GM18508 (cell line): ENCODE data around the gene PJA1.

Experiments used
- ATAC-seq: cut with Tn5 transposase; IDR thresholded peaks from one replicate; pipeline ENCODE4 v1.9.1; 2021; ENCODE audit warnings: moderate number of reproducible peaks; ENCODE audit not compliant: insufficient read depth, unreplicated experiment

Gene PJA1

DNA sequence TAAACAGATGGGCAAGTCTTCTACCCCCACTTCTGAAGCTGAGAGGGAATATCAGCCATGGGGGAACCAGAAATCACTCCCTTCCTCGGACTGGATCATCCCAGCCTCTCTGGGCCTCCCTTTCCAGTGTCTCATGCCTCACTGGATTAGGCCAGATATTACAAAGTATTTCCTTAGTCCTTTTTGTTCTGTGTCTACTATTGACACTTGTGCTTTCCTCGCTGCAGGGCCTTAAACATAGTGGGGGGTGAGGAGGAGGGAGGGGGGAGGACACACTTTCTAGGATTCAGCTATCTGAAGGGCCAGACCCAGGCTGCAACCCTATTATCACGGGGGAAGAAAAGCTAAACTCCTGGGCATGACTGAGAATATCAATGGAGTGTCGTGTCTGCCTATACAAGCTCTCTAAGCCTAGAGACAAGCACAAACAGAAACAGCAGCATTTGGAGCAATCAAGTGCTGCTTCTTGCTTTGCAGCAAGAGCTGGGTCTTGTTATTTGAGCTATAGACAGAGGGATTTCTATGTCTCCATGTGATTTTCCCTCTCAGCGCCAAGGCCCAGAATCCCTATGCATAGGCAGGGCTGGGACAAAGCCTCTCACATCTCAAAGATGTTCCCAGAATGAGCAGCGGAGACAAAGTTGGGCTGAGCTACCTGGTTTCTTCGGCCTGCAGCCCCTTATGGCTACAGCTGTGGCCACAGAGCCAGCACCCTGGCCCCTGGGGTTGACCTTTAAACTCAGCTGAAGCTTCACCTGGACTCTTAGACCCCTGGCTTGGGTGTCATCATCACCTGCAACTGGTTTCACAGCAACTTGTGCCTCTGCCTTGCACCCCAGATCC lies 20.2 kb downstream of the PJA1 start:
- ATAC-seq, result no peak

GRCh38 chrX:69143530-69143929 lies 21.7 kb downstream of the PJA1 start:
- no peak for ATAC-seq

DNA sequence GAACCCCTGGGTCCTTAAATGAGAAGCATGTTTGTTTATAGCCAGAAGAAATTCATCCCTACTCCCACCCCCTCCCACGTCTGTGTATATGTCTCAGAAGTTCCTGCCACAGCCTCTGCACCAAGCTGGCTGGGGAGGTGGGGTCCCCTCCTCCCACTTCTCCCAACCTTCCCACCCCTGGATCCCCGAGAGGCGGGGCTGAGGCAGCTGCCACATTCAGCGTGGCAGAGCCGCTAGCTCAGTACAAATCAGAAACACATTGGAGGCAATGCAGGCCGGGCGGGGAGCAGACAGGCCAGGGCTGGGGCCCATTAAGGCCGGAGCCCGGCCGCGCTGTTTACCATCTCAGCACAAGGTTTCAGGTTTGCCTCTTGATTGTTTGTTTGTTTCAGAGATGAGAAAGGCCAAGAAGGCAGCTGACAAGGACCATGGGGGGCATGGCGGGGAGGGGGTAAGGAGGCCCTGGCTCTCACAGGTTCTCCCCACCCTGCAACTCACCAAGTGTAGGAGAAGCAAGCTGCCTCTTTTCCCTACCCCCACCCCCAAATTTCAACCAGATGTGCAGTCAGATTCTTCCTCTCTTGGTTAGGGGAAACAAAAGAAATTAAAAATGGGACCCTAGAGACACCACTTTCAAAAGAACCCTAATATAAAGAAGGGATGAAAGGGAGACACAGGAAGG lies 22.3 kb downstream of the PJA1 start:
- ATAC-seq, result no peak

DNA sequence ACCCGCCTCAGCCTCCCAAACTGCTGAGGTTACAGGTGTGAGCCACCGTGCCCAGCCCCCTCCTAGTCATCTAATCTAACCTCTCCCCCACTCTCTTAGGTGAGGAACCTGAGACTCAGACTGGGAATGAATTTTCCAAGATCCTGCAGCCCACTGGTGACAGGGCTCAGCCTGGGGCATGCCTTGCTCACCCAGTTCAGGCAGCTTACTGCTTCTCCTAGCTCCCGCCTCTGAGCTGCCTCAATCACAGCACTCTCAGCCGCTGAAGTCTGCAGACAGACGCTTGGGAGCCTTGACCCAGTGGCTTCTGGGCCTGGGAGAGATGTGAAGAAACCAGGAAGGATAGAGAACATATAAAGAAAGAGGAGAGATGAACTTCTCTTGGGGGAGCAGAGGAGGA lies 24.4 kb downstream of the PJA1 start:
- no peak for ATAC-seq

DNA sequence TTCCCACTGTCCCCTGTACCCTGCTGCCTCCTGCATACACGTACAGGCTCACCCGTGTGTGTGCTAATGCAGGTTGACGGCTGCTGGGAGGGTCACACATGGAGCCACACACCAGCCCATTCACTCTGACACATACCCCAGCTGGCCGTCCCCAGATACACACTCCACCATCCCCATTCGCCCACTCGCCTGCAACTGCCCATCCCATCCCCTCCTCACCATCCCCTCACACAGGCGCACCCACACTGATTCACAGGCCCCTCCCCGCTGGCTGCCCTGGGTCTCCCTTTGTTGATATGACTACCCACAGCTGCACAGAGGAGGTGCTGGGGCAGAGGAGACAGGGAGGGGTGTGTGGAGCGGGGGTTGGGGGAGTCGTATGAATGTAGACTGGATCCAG lies 25.7 kb downstream of the PJA1 start:
- no peak for ATAC-seq

GRCh38 chrX:69138512-69138911 lies 26.7 kb downstream of the PJA1 start:
- ATAC-seq, result no peak

DNA sequence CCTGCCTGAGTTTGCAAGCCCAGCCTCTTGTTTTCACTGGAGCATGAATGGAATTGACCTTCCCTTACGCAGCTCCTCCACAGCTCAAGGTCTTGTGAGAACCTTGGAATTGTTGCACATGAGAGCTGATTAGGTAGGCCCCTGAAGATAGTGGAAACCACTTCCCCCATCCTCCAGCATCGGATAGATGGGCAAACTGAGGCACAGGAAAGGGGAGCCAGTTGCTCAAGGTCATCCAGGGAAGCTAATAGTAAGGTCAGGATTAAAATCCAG lies 27.2 kb downstream of the PJA1 start:
- no peak for ATAC-seq

DNA sequence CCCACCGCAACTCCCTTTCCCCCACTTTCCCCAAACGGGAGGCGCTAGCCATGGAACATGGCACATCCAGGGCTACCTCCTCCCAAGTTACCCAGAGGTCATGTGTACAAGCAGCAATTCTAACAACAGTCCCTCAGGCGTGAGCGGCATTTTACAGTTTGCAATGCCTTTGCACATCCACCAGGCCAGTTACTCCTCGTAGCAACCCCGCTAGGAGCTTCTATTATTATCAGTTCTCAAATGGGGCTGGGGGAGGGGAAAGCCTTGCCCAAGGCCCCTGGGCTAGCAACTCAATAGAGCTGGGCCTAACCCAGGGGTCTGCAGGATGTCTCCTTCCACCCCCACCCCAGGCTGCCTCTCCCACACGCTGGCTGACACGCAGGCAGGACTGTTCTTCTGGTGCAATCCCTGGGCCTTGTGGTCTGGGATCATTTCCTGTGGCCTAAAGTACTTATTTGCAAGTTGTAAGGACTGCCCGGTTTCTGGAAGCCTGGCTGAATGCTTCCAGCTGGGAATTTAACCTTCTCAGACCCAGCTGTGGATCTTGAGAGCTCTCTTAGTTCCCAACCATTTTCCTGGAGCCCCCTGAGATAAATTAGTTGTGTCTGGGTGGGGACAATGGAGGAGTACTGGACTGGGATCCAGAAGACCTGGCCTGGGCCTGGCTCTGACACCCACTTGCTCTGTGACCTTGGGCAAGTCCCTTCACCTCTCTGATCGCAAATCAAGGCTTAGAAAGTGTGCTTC lies 27.7 kb downstream of the PJA1 start:
- no peak for ATAC-seq

DNA sequence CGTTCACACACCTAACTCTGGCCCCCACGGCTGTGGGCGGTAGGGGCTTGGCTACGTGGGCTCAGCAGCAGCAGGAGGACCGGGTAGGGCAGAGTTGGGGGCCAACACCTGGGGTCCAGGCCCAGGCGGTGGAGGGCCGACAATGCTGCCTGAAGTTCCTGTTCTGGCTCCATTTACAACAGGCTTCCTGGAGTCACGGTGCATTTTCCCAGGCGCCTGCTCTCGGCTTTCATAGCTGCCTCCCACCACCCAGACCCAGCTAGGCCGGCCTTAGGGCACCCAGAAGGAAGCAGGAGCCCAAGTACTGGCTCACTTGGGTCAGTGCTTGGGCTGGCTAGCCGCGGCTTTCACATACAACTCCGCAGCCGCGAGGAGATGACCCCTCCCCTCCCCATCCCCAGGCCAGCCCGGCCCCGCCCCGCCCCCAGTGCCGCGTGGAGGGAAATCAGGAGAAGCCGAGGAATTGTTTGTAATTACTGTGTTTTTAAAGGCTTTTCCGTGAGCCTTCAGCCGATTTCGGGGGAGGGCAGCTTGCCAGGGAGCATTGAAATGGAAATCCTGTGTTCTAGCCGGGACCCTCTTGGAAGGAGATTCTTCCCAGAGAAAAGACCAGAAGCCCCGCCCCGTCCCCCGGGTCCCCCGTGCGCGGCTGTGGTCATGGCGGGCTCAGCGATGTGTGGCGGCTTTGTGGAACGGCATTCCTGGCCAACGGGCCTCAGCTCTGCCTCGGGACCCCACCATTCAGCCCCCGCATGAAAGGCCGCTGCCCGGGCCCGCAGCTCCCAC lies 28.5 kb downstream of the PJA1 start:
- no peak for ATAC-seq

DNA sequence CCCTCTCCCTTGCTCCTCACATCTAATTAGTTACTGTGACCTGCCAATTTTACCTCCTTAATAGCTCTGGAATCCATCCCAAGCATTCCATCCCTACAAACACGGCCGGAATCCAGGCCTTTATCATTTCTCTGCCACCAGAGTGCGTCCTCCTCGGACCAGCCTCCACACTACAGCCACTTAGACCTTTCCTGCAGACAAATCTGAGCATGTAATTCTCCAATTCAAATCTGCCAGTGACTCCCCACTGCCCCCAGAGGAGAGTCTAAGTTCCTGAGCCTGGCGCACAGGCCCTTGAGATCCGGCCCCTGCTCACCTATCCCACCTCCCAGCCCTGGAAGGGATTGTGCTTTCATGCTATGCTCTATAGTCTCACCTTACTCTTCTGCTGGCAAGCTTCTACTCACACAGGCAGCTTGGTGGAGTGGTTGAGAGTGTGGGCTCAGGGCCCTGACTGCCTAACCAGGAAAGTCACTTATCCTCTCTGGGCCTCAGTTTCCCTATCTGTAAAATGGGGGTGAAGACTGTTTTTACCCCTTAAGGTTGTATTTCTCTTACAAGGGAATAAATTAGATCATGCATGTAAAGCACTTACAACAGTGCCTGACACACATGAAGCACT lies 31.2 kb downstream of the PJA1 start:
- no peak for ATAC-seq

GRCh38 chrX:69131886-69132285 lies 33.4 kb downstream of the PJA1 start:
- no peak for ATAC-seq

- no peak for ATAC-seq
Measured at GRCh38 chrX:69130439-69130838, 34.8 kb downstream of the PJA1 start.

DNA sequence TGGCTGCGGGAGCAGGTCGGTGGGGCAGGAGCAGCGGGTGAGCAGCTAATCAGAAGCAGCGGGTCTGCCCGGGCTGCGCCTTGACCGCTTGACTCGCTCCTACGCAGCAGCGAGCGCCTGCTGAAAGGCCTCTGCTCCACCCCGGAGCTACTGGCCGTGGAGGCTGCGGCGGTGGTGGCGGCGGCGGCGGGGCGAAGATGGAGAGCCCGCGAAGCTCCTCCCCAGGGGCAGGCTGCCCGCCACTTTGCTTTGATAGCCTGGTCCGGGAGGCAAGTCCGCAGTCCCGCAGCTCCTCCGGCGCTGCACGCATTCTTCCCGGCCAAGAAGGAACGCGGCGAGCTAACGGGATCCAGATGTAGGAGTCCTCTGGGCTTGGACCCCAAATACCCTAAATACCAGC lies 36.7 kb downstream of the PJA1 start:
- no peak for ATAC-seq

GRCh38 chrX:69127466-69127865 lies 37.8 kb downstream of the PJA1 start:
- no peak for ATAC-seq

- ATAC-seq, result no peak
Measured at GRCh38 chrX:69126642-69127041, 38.6 kb downstream of the PJA1 start.

DNA sequence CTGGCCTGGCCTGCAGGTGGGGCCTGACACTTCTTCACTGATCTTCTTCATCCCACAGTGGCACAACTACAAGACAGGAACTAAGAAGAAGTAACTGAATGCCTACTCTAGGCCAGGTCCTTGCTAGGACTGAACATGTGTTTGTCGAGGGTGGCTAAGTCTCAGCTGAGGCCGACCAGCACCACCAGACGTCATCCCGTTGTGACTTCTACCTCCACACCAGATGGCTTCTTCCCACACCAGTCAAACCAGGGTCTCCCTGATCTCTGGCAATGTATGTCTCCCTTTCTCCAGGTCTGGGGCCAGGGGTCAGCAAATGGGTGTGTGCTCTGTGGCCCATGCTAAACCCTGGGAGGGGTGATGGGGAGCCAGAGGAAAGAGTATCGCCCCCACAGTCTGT lies 40.2 kb downstream of the PJA1 start:
- ATAC-seq, result no peak

GRCh38 chrX:69124108-69124507 lies 41.1 kb downstream of the PJA1 start:
- no peak for ATAC-seq

DNA sequence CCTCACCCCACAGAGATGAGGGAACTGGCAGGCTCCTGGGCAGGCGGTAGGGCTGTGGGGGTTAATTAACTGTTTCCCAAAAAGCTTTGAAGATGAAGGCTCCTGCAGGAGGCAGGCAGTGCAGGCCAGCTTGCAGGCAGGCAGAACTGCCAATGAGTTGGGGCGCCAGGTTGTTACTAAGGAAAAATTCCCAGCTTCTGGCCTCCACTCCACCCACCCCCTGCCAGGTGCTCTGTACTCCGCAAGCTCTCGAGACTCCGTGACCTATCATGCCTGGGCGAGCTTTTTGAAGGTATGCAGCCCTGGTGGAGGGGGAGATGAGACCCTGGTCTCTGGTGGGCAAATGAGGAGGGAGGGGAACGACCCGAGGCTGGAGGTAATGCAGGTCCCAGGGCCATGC lies 41.8 kb downstream of the PJA1 start:
- ATAC-seq, result no peak

GRCh38 chrX:69121321-69122000 lies 43.8 kb downstream of the PJA1 start:
- no peak for ATAC-seq

- ATAC-seq, result no peak
Measured at GRCh38 chrX:69120476-69120875, 44.8 kb downstream of the PJA1 start.
